ENCODE results near the gene ALX1. TPM values are rescaled to one million over a fixed set of nuclear protein-coding genes. Genes with fewer than 3 reads are reported as not detected.

Gene ALX1
- total and polyA plus RNA-seq, 2 of the 4 experiments (the other 2 are of a cell fraction), result not detected

- Histone ChIP-seq H3K4me3 (ENCODE audit: insufficient read depth, low read depth, low read length) (no peak overlapping the region), H3K9me1 (ENCODE audit: insufficient read depth, low read length) (no peaks in the 10 kb centered on the region), H2AFZ (replicated peaks; ENCODE audit: low read length, poor library complexity) (no peak overlapping the region), H4K91ac (ENCODE audit: insufficient read depth, low read depth, low read length) (no peak overlapping the region), H4K20me1 (ENCODE audit: insufficient read depth, low read length) (no peaks in the 10 kb centered on the region), H3K79me1 (ENCODE audit: low read depth in 1 of 2, low read length in 2 of 2) (no peaks in the 10 kb centered on the region), H3K9me3 (ENCODE audit: control insufficient read depth, insufficient read depth, low read length) (peaks cover 13% of the 10 kb centered on the region), H3K56ac (ENCODE audit: extremely low read depth, insufficient read depth, low read length) (no peak overlapping the region), H4K5ac (ENCODE audit: low read depth, low read length) (no peak overlapping the region), H3K9ac (ENCODE audit: low read depth, low read length) (no peak overlapping the region), H3K27me3 (ENCODE audit: control insufficient read depth, insufficient read depth, low read length) (peaks cover 42% of the 10 kb centered on the region), H2AK5ac (ENCODE audit: low read depth, low read length) (no peak overlapping the region), H3K4ac (ENCODE audit: low read depth, low read length) (no peak overlapping the region), H2BK15ac (ENCODE audit: low read depth, low read length) (no peak overlapping the region), H3K27ac (ENCODE audit: insufficient read depth, low read length) (no peak overlapping the region), H3K23ac (ENCODE audit: low read depth, low read length) (no peak overlapping the region), H3K14ac (replicated peaks; ENCODE audit: low read depth, low read length) (no peak overlapping the region), H3K36me3 (ENCODE audit: control insufficient read depth, insufficient read depth, low read length) (no peaks in the 10 kb centered on the region), H4K8ac (ENCODE audit: low read depth in 2 of 2, low read length in 2 of 2) (no peak overlapping the region), H3K4me1 (ENCODE audit: control insufficient read depth, insufficient read depth, low read length) (no peaks in the 10 kb centered on the region), H2BK20ac (ENCODE audit: low read depth, low read length) (no peak overlapping the region), H2BK5ac (ENCODE audit: low read depth, low read length, poor library complexity, severe bottlenecking) (no peak overlapping the region), H3K18ac (ENCODE audit: low read depth, low read length) (no peak overlapping the region), H3K4me2 (ENCODE audit: low read depth, low read length) (no peak overlapping the region), H2BK120ac (ENCODE audit: low read depth, low read length) (no peak overlapping the region), H2AK9ac (replicated peaks; ENCODE audit: low read depth, low read length, poor library complexity) (no peak overlapping the region)
- BruUV-seq (replicated peaks), result no TSS peak
- ChIA-PET POLR2A (ENCODE audit: unreplicated experiment) (no interaction called here), CTCF (no interaction called here)
- intact Hi-C loops (cut with micrococcal nuclease) (no loop called here), in situ Hi-C loops (cut with MboI; ENCODE audit: low sequenced_read_pairs) (no loop called here), dilution Hi-C loops (cut with HindIII; ENCODE audit: low sequenced_read_pairs, unreplicated experiment) (no loop called here)
- 0% methylated on average over 1 of the region's 11 CpGs; no CpG with 5 or more reads in 1 of the 2 experiments for WGBS, 2 experiments (ENCODE audit: extremely low coverage in 2 of 2, insufficient read length in 1 of 2)
- DNase-seq (no peak), ATAC-seq (ENCODE audit: low read depth) (no peak)
- TF ChIP-seq USF2 (IDR thresholded peaks at IDR 0.05; ENCODE audit: low read depth, low read length), result no peak
- TF ChIP-seq POLR2A (IDR thresholded peaks at IDR 0.05; ENCODE audit: low read depth, low read length), result no peak
- no peak for TF ChIP-seq RFX5 (IDR thresholded peaks at IDR 0.05; ENCODE audit: low read depth, low read length)
- no peak for TF ChIP-seq RCOR1 (IDR thresholded peaks at IDR 0.05; ENCODE audit: insufficient replicate concordance, low read length)
- no peak for TF ChIP-seq SMC3 (IDR thresholded peaks at IDR 0.05; ENCODE audit: low read depth, low read length)
- no peak for TF ChIP-seq FOS (IDR thresholded peaks at IDR 0.05; ENCODE audit: low read depth, low read length)
- no peak for TF ChIP-seq CEBPB (IDR thresholded peaks at IDR 0.05; ENCODE audit: low read depth, low read length)
- no peak for TF ChIP-seq RAD21 (IDR thresholded peaks at IDR 0.05; ENCODE audit: low read length)
- TF ChIP-seq BHLHE40 (IDR thresholded peaks at IDR 0.05; ENCODE audit: low read depth, low read length), result no peak
Measured at GRCh38 chr12:85281636-85282312, 1.8 kb downstream of the ALX1 start.
